Activated CD4-positive, alpha-beta T cell treated with anti-CD3 and anti-CD28 coated beads, Interleukin-10, Interleukin-2, amounts not matched to agents 100 ng/mL and 50 ng/mL, durations not matched to agents 16 hours and 8 hours (primary cell): ENCODE measurements around the gene PRG2.

Source experiments
- DNase-seq: peaks from one replicate; pipeline ENCODE4 v3.0.0-alpha.2; 2020

The PRG2 gene

GRCh38 chr11:57395905-57396623, 5.6 kb upstream of the PRG2 start:
- no peak for DNase-seq

GRCh38 chr11:57394203-57394965, 3.9 kb upstream of the PRG2 start:
- DNase-seq: no peak

- no peak for DNase-seq
Measured at GRCh38 chr11:57392763-57393105, 2.3 kb upstream of the PRG2 start.

DNA sequence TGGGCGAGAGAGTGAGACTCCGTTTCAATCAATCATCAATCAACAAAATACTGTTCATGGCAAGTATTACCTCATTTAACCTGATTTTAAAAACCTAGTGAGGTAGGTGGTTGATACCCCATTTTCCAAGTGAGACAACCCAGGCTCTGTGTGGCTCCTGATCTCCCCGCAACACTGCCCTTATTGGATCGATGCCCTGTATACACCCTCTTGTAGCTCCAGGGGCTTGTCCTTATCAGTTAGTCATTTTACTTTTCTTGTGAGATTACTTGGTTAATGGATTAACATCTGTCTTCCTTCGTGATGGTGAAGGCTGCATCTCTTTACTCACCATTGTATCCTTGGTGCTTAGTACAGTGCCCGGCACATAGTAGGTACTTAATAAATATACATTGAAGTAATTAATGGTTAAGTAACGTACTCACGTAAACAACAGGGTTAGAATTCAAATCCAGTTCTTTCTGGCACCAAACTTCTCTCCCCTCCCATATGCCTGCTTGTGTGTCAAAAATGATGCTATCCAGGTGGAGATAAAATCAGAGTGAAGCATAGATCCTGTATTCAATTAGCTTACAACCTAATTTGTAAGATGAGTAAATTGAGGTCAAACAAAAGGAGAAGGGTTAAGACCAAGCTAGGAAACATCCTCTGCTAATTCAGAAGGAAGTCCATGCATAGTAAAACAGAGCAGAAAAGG, 1.8 kb upstream of the PRG2 start:
- no peak for DNase-seq

GRCh38 chr11:57391539-57391938, 1.1 kb upstream of the PRG2 start:
- DNase-seq: no peak

GRCh38 chr11:57391111-57391510, 661 bp upstream of the PRG2 start:
- no peak for DNase-seq

- DNase-seq: no peak
Measured at GRCh38 chr11:57387289-57388030, 3.0 kb downstream of the PRG2 start.

DNA sequence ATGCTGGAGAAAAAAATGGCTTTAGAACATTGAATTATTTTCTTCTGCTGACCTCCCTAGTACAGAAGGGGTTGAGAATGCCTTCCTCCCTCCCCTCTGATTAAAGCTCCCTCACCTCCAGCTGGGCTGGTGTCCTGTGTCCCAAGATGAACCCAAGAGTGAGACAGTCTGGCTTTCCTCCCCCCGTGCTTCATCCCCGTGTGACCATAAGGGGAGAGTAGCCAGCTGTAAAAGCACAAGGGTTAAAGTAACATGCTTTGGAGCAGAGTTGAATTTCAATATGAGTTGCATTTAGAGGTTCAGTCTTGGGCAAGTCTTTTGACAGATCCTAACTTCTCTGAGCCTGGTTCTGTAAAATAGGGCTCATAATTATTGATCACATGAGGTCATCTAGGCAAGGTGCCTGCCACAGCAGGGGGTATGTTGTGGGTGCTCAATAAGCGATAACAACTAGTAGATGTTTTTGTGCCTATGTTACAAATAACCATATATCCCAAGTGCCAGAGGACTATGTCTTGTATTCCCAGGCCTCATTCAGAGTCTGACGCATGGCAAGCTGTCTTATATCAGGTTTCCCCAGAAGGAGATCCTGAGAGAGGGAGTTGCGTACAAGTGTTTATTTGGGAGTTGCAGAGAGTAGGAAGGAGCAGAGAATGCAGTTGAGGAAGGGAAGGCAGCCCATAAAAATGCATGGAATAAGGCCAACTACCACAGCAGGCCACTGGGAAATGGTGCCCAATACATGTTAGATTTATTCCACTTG, 4.1 kb downstream of the PRG2 start:
- no peak for DNase-seq

GRCh38 chr11:57380975-57381374, 9.5 kb downstream of the PRG2 start, which contains the start of gene PRG3:
PRG3 (minus strand) TSS chr11:57381150; CDS start chr11:57380708, 442 bp downstream.
- DNase-seq: no peak

DNA sequence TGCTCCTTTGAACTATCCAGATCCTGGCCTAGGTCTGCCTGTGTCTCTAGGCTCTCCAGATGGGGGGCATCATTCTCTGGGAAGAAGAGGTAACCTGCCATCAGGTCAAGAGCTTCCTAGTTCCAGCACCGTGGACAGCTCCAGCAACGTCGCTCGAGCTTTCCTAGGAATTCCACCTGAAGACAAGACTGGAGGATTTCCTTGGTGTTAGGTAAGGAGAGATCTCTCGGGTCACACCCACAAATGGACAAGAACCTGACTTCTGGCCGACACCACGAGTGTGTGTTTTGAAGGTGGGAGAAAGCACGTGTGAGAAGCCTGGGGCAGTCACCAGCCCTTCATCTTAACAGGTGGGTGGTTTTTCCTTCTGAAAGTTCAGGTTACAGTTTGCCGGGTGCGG, 10.7 kb downstream of the PRG2 start:
- no peak for DNase-seq

GRCh38 chr11:57378186-57378585, 12.3 kb downstream of the PRG2 start:
- no peak for DNase-seq

DNA sequence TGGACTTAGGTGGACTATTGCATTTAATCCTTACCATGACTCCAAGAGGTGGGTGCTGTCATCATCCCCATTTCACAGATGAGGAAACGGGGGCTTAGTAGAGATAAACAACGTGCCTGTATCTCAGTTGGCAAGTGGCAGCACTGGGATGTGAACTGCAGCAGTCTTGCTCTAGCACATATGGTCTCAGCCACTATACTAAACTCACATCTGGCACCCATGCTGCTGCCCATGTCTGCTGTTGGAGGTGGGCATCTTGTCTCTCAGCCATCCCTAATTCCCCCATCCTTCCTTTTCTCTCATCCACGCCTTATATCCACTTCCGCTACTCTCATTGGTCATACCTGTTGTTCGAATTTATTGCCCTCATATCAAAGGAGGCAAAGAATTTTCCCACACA, 13.3 kb downstream of the PRG2 start:
- no peak for DNase-seq

- no peak for DNase-seq
Measured at GRCh38 chr11:57376095-57377090, 14.1 kb downstream of the PRG2 start.

- DNase-seq: no peak
Measured at GRCh38 chr11:57375490-57375889, 15.0 kb downstream of the PRG2 start.

- no peak for DNase-seq
Measured at GRCh38 chr11:57374966-57375365, 15.5 kb downstream of the PRG2 start.

DNA sequence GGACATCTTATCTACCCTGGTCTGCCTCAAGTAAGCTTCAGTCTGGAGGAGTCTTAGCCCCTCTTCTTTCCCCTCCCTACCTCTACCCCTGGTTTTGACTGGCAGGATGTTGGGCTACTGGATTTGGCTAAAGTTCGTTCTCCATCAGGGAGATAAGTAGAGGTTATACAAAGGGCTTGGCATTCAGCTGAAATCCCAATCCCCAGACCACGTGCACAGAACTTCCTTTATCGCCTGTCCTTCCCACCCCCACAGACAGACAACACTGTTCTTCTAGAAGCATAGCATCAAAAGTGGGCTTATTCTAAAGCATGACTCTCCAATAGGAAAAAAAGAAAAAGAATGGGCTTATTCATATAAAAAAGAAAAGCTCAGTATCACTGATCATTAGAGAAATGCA, 17.3 kb downstream of the PRG2 start:
- no peak for DNase-seq

GRCh38 chr11:57370941-57371340, 19.5 kb downstream of the PRG2 start:
- no peak for DNase-seq

GRCh38 chr11:57370251-57370650, 20.2 kb downstream of the PRG2 start:
- DNase-seq: no peak

DNA sequence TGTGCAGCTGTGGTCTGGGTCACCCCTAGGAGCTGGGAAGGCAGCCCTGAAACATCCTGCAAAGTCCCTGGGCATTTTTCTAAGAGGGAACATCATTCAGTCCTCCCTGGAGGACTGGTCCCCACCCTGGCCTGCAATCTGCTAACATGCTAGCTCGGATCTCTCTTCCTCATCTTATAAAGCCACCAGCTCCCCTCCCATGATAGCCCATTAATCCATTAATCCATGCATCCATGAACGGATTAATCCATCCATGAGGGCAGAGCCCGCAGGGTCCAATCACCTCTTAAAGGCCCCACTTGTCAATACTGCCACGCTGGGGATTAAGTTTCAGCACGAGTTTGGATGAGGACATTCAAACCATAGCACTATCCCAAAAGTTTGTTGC, 21.6 kb downstream of the PRG2 start:
- DNase-seq: no peak

DNA sequence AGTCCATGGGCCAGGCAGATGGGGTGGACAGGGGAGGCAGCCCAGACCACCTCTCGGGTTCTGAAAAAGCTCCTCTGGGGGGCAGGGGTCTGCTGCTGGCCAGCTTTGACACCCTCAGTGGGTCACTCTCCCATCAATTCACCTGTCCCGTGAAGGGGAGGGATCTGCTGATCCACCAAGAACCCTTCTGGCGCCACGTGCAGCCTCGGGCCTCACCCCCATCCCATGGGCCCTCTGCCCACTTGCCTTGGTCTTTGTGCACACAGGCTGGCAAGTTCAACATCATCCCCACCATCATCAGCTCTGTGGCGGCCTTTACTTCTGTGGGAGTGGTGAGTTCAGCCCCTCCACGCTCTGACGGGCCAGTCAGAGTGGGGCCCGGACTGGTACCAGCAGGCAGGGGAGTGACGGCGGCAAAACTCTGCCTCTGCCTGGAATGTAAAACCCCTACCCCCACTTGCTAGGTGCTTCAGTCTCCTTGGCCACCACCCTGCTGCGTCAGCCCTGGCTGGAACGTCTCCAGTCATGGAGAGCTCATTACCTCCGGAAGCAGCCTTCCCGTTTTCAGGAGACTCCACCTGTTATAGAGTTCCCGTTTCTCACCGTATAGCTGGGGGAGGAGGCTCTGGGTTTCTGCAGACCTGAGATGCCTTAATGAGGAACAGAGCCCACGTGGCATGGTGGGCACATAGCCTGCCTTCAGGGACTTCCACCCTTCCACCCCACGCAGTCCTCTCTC, 22.2 kb downstream of the PRG2 start:
- DNase-seq: no peak
